ENCODE results near the gene UCK2. TPM values are rescaled to one million over a fixed set of nuclear protein-coding genes. Genes with fewer than 3 reads are reported as not detected.

Gene UCK2
- total and polyA plus RNA-seq, 2 experiments from 2014 or later, result 101 to 149 TPM

DNA sequence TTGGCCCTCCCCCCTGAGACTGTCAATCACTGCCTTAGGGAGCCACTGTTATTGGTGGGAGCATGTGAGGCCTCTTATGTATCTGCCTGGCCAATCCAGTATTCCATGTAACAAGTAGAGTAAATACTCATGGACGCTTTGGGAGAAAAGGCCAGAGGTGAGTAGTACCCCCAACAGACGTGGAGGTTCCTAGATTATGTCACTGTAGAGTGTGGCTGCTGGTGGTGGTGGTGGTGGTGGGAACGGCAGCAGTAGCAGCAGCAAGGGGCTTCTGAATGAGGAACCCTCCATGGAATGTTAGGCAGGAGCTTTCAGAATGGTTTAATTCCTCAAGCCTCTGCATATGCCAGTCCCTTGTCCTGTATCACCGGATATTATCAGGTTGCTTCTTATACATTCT, 118.5 kb downstream of the UCK2 start:
- H3F3A ChIP-seq (replicated peaks; ENCODE audit: low read depth), result no peaks in the 10 kb centered on the region
- peaks cover 8% of the 10 kb centered on the region; the same call in 1 of the 2 replicates for H3K4me1 ChIP-seq (ENCODE audit: insufficient read depth)
- Mint-ChIP-seq H3K4me1 (peaks cover 22% of the 10 kb centered on the region), H3K27me3 (ENCODE audit: insufficient read depth, low read depth, poor library complexity) (peaks cover 5% of the 10 kb centered on the region), H3K9me3 (no peaks in the 10 kb centered on the region), H3K4me3 (no peak overlapping the region), H3K36me3 (ENCODE audit: low read depth) (no peaks in the 10 kb centered on the region), H3K27ac (no peak overlapping the region)
- H3K9me2 ChIP-seq (ENCODE audit: insufficient read depth), result no peaks in the 10 kb centered on the region
- H3K4me2 ChIP-seq, result no peak overlapping the region
- H3K27me3 ChIP-seq (ENCODE audit: insufficient read depth), result no peaks in the 10 kb centered on the region
- H4K20me1 ChIP-seq (replicated peaks; ENCODE audit: insufficient read depth), result no peaks in the 10 kb centered on the region; the same call in 1 of the 2 replicates
- no peak for TF ChIP-seq EZH2 (IDR thresholded peaks at IDR 0.05; ENCODE audit: low read depth, unreplicated experiment)
- no peak for TF ChIP-seq ZNF331 (CRISPR knock-in tag; IDR thresholded peaks at IDR 0.05; ENCODE audit: low read depth)
- no peak for TF ChIP-seq JUNB (IDR thresholded peaks at IDR 0.05; ENCODE audit: unreplicated experiment)
- TF ChIP-seq EZH2phosphoT487 (IDR thresholded peaks at IDR 0.05; ENCODE audit: unreplicated experiment), result no peak
- TF ChIP-seq, protein P1, sequence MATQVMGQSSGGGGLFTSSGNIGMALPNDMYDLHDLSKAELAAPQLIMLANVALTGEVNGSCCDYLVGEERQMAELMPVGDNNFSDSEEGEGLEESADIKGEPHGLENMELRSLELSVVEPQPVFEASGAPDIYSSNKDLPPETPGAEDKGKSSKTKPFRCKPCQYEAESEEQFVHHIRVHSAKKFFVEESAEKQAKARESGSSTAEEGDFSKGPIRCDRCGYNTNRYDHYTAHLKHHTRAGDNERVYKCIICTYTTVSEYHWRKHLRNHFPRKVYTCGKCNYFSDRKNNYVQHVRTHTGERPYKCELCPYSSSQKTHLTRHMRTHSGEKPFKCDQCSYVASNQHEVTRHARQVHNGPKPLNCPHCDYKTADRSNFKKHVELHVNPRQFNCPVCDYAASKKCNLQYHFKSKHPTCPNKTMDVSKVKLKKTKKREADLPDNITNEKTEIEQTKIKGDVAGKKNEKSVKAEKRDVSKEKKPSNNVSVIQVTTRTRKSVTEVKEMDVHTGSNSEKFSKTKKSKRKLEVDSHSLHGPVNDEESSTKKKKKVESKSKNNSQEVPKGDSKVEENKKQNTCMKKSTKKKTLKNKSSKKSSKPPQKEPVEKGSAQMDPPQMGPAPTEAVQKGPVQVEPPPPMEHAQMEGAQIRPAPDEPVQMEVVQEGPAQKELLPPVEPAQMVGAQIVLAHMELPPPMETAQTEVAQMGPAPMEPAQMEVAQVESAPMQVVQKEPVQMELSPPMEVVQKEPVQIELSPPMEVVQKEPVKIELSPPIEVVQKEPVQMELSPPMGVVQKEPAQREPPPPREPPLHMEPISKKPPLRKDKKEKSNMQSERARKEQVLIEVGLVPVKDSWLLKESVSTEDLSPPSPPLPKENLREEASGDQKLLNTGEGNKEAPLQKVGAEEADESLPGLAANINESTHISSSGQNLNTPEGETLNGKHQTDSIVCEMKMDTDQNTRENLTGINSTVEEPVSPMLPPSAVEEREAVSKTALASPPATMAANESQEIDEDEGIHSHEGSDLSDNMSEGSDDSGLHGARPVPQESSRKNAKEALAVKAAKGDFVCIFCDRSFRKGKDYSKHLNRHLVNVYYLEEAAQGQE (IDR thresholded peaks at IDR 0.05; ENCODE audit: unreplicated experiment), result no peak
- TF ChIP-seq ZNF462 (CRISPR knock-in tag; IDR thresholded peaks at IDR 0.05), result no peak
- no peak for TF ChIP-seq ZNF114 (CRISPR knock-in tag; IDR thresholded peaks at IDR 0.05)
- TF ChIP-seq CREB1 (CRISPR knock-in tag; IDR thresholded peaks at IDR 0.05; ENCODE audit: low read depth), result no peak
- TF ChIP-seq, protein P2, sequence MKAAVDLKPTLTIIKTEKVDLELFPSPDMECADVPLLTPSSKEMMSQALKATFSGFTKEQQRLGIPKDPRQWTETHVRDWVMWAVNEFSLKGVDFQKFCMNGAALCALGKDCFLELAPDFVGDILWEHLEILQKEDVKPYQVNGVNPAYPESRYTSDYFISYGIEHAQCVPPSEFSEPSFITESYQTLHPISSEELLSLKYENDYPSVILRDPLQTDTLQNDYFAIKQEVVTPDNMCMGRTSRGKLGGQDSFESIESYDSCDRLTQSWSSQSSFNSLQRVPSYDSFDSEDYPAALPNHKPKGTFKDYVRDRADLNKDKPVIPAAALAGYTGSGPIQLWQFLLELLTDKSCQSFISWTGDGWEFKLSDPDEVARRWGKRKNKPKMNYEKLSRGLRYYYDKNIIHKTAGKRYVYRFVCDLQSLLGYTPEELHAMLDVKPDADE (IDR thresholded peaks at IDR 0.05), result no peak
- no peak for TF ChIP-seq NANOG (IDR thresholded peaks at IDR 0.05; ENCODE audit: borderline replicate concordance)
- no peak for TF ChIP-seq STAT1 (IDR thresholded peaks at IDR 0.05; ENCODE audit: unreplicated experiment)
- H3K27ac ChIP-seq (ENCODE audit: low read depth), result no peak overlapping the region
- no peak for DNase-seq (ENCODE audit: low spot score)
- H3K79me2 ChIP-seq (replicated peaks; ENCODE audit: insufficient read depth), result no peaks in the 10 kb centered on the region
- ATAC-seq, result no peak
- no peak overlapping the region for H3K4me3 ChIP-seq
- no peak overlapping the region for H2AFZ ChIP-seq
- no peaks in the 10 kb centered on the region for H3K36me3 ChIP-seq (ENCODE audit: insufficient read depth)
